B cell (primary cell): Measurements from ENCODE around the gene PTTG2. TPM values are rescaled to one million over a fixed set of nuclear protein-coding genes. Genes with fewer than 3 reads are reported as not detected.

Experiments
- ATAC-seq: fragments of 200-7000 bp; cut with Tn5 transposase; one replicate; pipeline ENCODE4 v1.10.0; 2021; ENCODE audit warnings: low read depth, mild to moderate bottlenecking, moderate number of reproducible peaks, moderate library complexity
- CTCF ChIA-PET: fragments of 350-600 bp; sonication (Branson Sonifier 250); formaldehyde crosslinking; loops from one replicate; lab custom pipeline; 2021; ENCODE audit warnings: antibody characterized with exemption, inconsistent platforms; lab: Charles Lee
- POLR2A ChIA-PET: fragments of 350-600 bp; sonication (Branson Sonifier 250); formaldehyde crosslinking; loops from one replicate; lab custom pipeline; 2021; ENCODE audit warnings: antibody characterized with exemption; lab: Charles Lee
- DNase-seq: peaks from one replicate; pipeline ENCODE4 v3.0.0; 2013
- H2AFZ ChIP-seq: 2 replicates; pipeline ENCODE4 v1.6.1; 2012; ENCODE audit warnings: mild to moderate bottlenecking, low read depth, low read length; ENCODE audit not compliant: insufficient read depth, poor library complexity, severe bottlenecking
- H3K27ac ChIP-seq, 2 donors: 1 replicate in 1 of 2; 2 replicates in 1 of 2; pipeline ENCODE4 v1.5.1; 2012 to 2013; ENCODE audit warnings: low read length in 2 of 2, mild to moderate bottlenecking in 2 of 2, moderate library complexity in 1 of 2
- H3K27me3 ChIP-seq, 4 experiments: fragments of 200-600 bp in 1 of 4; sonication (generic) in 1 of 4; replicated peaks in 1 of 4; 1 replicate in 2 of 4; 2 replicates in 2 of 4; pipeline versions ENCODE4 v1.6.1 to v1.7.0; 2013 to 2016; ENCODE audit warnings: low read length in 3 of 4, mild to moderate bottlenecking in 2 of 4, mixed read lengths in 1 of 4, moderate library complexity in 1 of 4; ENCODE audit not compliant: insufficient read depth in 4 of 4, control insufficient read depth in 3 of 4; ENCODE audit errors: control extremely low read depth in 1 of 4
- H3K36me3 ChIP-seq, 2 experiments: replicated peaks in 1 of 2; 1 replicate in 1 of 2; 2 replicates in 1 of 2; pipeline versions ENCODE4 v1.6.1 to v1.7.1; 2013; ENCODE audit warnings: low read length in 1 of 2; ENCODE audit not compliant: insufficient read depth in 2 of 2, control insufficient read depth in 1 of 2; ENCODE audit errors: control extremely low read depth in 1 of 2, extremely low read depth in 1 of 2
- H3K4me1 ChIP-seq, 2 donors: fragments of 200-600 bp in 1 of 2; sonication (generic) in 1 of 2; 1 replicate in 1 of 2; 2 replicates in 1 of 2; pipeline versions ENCODE4 v1.5.1 to v1.6.1; 2013 to 2017; ENCODE audit warnings: low read length in 2 of 2; ENCODE audit not compliant: control insufficient read depth in 2 of 2, insufficient read depth in 2 of 2
- H3K4me2 ChIP-seq: replicated peaks from 2 replicates; pipeline ENCODE3; 2012; ENCODE audit warnings: mild to moderate bottlenecking, low read depth, low read length; ENCODE audit not compliant: poor library complexity, severe bottlenecking
- H3K4me3 ChIP-seq, 5 experiments: fragments of 200-600 bp in 1 of 5; sonication (generic) in 1 of 5; 1 replicate in 3 of 5; 2 replicates in 2 of 5; pipeline versions ENCODE4 v1.5.1 to v1.7.0; 2011 to 2016; ENCODE audit warnings: low read length in 4 of 5, mild to moderate bottlenecking in 4 of 5, low read depth in 2 of 5, control low read depth in 1 of 5, moderate library complexity in 1 of 5; ENCODE audit not compliant: insufficient read depth in 1 of 5; ENCODE audit errors: control extremely low read depth in 1 of 5, extremely low read depth in 1 of 5
- H3K79me2 ChIP-seq: fragments of 200-600 bp; sonication (generic); one replicate; pipeline ENCODE4 v1.6.0; 2016; ENCODE audit warnings: low read length; ENCODE audit not compliant: control insufficient read depth, insufficient read depth
- H3K9ac ChIP-seq: fragments of 200-600 bp; sonication (generic); 2 replicates; pipeline ENCODE4 v1.6.1; 2017; ENCODE audit warnings: mild to moderate bottlenecking, low read length, moderate library complexity
- H3K9me3 ChIP-seq, 3 donors: one replicate each; pipeline versions ENCODE4 v1.6.1 to v1.7.1; 2013; ENCODE audit warnings: low read length in 2 of 3; ENCODE audit not compliant: control insufficient read depth in 2 of 3, insufficient read depth in 1 of 3; ENCODE audit errors: control extremely low read depth in 1 of 3
- H4K20me1 ChIP-seq: 2 replicates; pipeline ENCODE4 v1.6.0; 2012; ENCODE audit warnings: mild to moderate bottlenecking, low read length; ENCODE audit not compliant: insufficient read depth, control insufficient read depth, poor library complexity, severe bottlenecking
- H3K27ac Mint-ChIP-seq: one replicate; pipeline ENCODE4 v1.8.0; 2021; ENCODE audit warnings: mixed read lengths
- H3K27me3 Mint-ChIP-seq: one replicate; pipeline ENCODE4 v1.8.0; 2021; ENCODE audit warnings: mixed read lengths
- H3K4me1 Mint-ChIP-seq: one replicate; pipeline ENCODE4 v1.8.0; 2021; ENCODE audit warnings: mixed read lengths
- H3K4me3 Mint-ChIP-seq: one replicate; pipeline ENCODE4 v1.8.0; 2021; ENCODE audit warnings: mixed read lengths
- H3K9me3 Mint-ChIP-seq: one replicate; pipeline ENCODE4 v1.8.0; 2022; ENCODE audit warnings: mixed read lengths; ENCODE audit not compliant: insufficient read depth
- CTCF ChIP-seq: fragments of 200-600 bp; IDR thresholded peaks from one replicate; pipeline ENCODE4 v1.8.0; 2022; ENCODE audit warnings: antibody characterized with exemption, mild to moderate bottlenecking
- EZH2 ChIP-seq: IDR thresholded peaks from 2 replicates; pipeline ENCODE4 v1.6.1; 2012; ENCODE audit warnings: borderline replicate concordance, low read depth, mild to moderate bottlenecking, moderate library complexity, low read length; ENCODE audit not compliant: insufficient read depth, poor library complexity, severe bottlenecking
- WGBS: methylation state at CpG from one replicate; pipeline ENCODE4 v1.1.5; 2013; ENCODE audit warnings: missing lambda C conversion rate; ENCODE audit not compliant: insufficient coverage; 5-methylcytosine and 5-hydroxymethylcytosine counted together
- intact Hi-C: fragments of 100-400 bp; cut with micrococcal nuclease; formaldehyde crosslinking; loops from one replicate; pipeline ENCODE4 v1.10.0; 2022
- polyA plus RNA-seq: library from polyadenylated mRNA; depleted of rRNA; stranded (reverse); fragments of >200 nt; gene quantifications from 2 replicates; pipeline ENCODE4 v1.2.3, GENCODE V29; 2012
- total RNA-seq, 2 donors: library from RNA; stranded (reverse); fragments of 120-200 nt in 1 of 2; gene quantifications; 1 replicate in 1 of 2; 2 replicates in 1 of 2; pipeline versions ENCODE4 v1.2.3 to v1.2.4, GENCODE V29; 2013 to 2022

The PTTG2 gene
- total and polyA plus RNA-seq, 2 donors (not counting 1 experiment from before 2014, with no cell fraction given) = 1.9 to 2.8 TPM

GRCh38 chr4:37949636-37950426 is 10.4 kb upstream of the PTTG2 start:
- Histone ChIP-seq H2AFZ (no peak overlapping the region), H3K4me3 (no peak overlapping the region), H3K9ac (no peak overlapping the region), H3K36me3 (no peaks in the 10 kb centered on the region), H3K79me2 (peaks cover 42% of the 10 kb centered on the region), H3K27ac (no peak overlapping the region), H3K27me3 (no peaks in the 10 kb centered on the region), H3K9me3 (no peaks in the 10 kb centered on the region), H3K4me1 (peaks cover 8 to 24% of the 10 kb centered on the region in 2 donors), H4K20me1 (peaks cover 54% of the 10 kb centered on the region), H3K4me2 (no peak overlapping the region)
- ChIA-PET CTCF (no interaction called here), POLR2A (no interaction called here)
- 90% methylated on average over 4 of the region's 9 CpGs for WGBS
- TF ChIP-seq CTCF (no peak), EZH2 (no peak)
- no peak for ATAC-seq
- no peak for DNase-seq
- intact Hi-C loops = no loop called here
- H3K27ac Mint-ChIP-seq = no peak overlapping the region
- H3K4me1 Mint-ChIP-seq = peaks cover 30% of the 10 kb centered on the region
- no peaks in the 10 kb centered on the region for H3K27me3 Mint-ChIP-seq
- no peak overlapping the region for H3K4me3 Mint-ChIP-seq
- H3K9me3 Mint-ChIP-seq = no peaks in the 10 kb centered on the region
